Liver (tissue), 9 donors: ENCODE results near the gene ISM1. TPM values are rescaled to one million over a fixed set of nuclear protein-coding genes. Genes with fewer than 3 reads are reported as not detected.

Source experiments
- DNase-seq: peaks from one replicate; pipeline ENCODE4 v3.0.0-alpha.2; 2017; ENCODE audit warnings: low spot score
- H3K27ac ChIP-seq, 2 donors: one replicate each; pipeline ENCODE4 v1.7.0; 2013; ENCODE audit warnings: inconsistent platforms in 2 of 2, low read length in 2 of 2, control low read depth in 1 of 2, low read depth in 1 of 2, mild to moderate bottlenecking in 1 of 2
- H3K27me3 ChIP-seq, 4 donors: one replicate each; pipeline versions ENCODE4 v1.6.1 to v1.7.0; 2013; ENCODE audit warnings: low read length in 3 of 4, inconsistent platforms in 1 of 4, mild to moderate bottlenecking in 1 of 4, moderate library complexity in 1 of 4; ENCODE audit not compliant: control insufficient read depth in 4 of 4, insufficient read depth in 4 of 4
- H3K36me3 ChIP-seq, 4 donors: one replicate each; pipeline versions ENCODE4 v1.6.1 to v1.7.0; 2013; ENCODE audit warnings: low read length in 3 of 4, mild to moderate bottlenecking in 3 of 4, low read depth in 1 of 4, moderate library complexity in 1 of 4; ENCODE audit not compliant: control insufficient read depth in 4 of 4, insufficient read depth in 3 of 4
- H3K4me1 ChIP-seq, 4 donors: one replicate each; pipeline versions ENCODE4 v1.6.1 to v1.7.0; 2013; ENCODE audit warnings: low read length in 3 of 4, mild to moderate bottlenecking in 3 of 4, moderate library complexity in 1 of 4; ENCODE audit not compliant: control insufficient read depth in 4 of 4, insufficient read depth in 4 of 4
- H3K4me3 ChIP-seq, 3 donors: one replicate each; pipeline versions ENCODE4 v1.6.1 to v1.7.0; 2013; ENCODE audit warnings: low read length in 3 of 3, control low read depth in 1 of 3, low read depth in 1 of 3, mild to moderate bottlenecking in 1 of 3
- H3K9ac ChIP-seq, 2 donors: one replicate each; pipeline ENCODE4 v1.7.0; 2013; ENCODE audit warnings: low read length in 2 of 2, mild to moderate bottlenecking in 2 of 2, moderate library complexity in 2 of 2, control low read depth in 1 of 2, low read depth in 1 of 2
- H3K9me3 ChIP-seq, 4 donors: one replicate each; pipeline versions ENCODE4 v1.6.1 to v1.7.0; 2013; ENCODE audit warnings: low read length in 3 of 4; ENCODE audit not compliant: control insufficient read depth in 4 of 4
- CTCF ChIP-seq: fragments of 150-350 bp; IDR thresholded peaks from 2 replicates; pipeline ENCODE4 v1.5.1; 2017; ENCODE audit warnings: improper control_type of control experiment, low read depth, low read length; ENCODE audit not compliant: missing input control
- EGR1 ChIP-seq, 2 donors: IDR thresholded peaks; 2 replicates each; pipeline ENCODE4 v1.6.1; 2016 to 2018; ENCODE audit warnings: antibody characterized with exemption in 2 of 2, low read depth in 2 of 2
- FOXA1 ChIP-seq: IDR thresholded peaks from 2 replicates; pipeline ENCODE4 v1.6.1; 2016; ENCODE audit warnings: antibody characterized with exemption
- FOXA2 ChIP-seq: IDR thresholded peaks from 2 replicates; pipeline ENCODE4 v1.6.1; 2016; ENCODE audit warnings: antibody characterized with exemption
- GABPA ChIP-seq, 2 donors: IDR thresholded peaks in 1 of 2; conservative IDR thresholded peaks in 1 of 2; 2 replicates each; pipeline ENCODE4 v1.6.1; 2016; ENCODE audit warnings: antibody characterized with exemption in 2 of 2, mild to moderate bottlenecking in 1 of 2, moderate library complexity in 1 of 2
- HNF4A ChIP-seq, 2 donors: conservative IDR thresholded peaks; 2 replicates each; pipeline ENCODE4 v1.6.1; 2016; ENCODE audit warnings: antibody characterized with exemption in 2 of 2, mild to moderate bottlenecking in 2 of 2
- HNF4G ChIP-seq: IDR thresholded peaks from 2 replicates; pipeline ENCODE4 v1.6.1; 2016; ENCODE audit warnings: antibody characterized with exemption
- JUND ChIP-seq, 2 donors: IDR thresholded peaks; 2 replicates each; pipeline ENCODE4 v1.6.1; 2016; ENCODE audit warnings: antibody characterized with exemption in 2 of 2
- MAX ChIP-seq: IDR thresholded peaks from 2 replicates; pipeline ENCODE4 v1.6.1; 2016; ENCODE audit warnings: antibody characterized with exemption
- NR2F2 ChIP-seq: IDR thresholded peaks from 2 replicates; pipeline ENCODE4 v1.6.1; 2016; ENCODE audit warnings: antibody characterized with exemption
- RAD21 ChIP-seq, 2 donors: IDR thresholded peaks; 2 replicates each; pipeline ENCODE4 v1.6.1; 2016; ENCODE audit warnings: antibody characterized with exemption in 2 of 2, mild to moderate bottlenecking in 2 of 2
- REST ChIP-seq: IDR thresholded peaks from 2 replicates; pipeline ENCODE4 v1.6.1; 2016; ENCODE audit warnings: antibody characterized with exemption, mild to moderate bottlenecking
- RXRA ChIP-seq, 2 donors: IDR thresholded peaks; 2 replicates each; pipeline ENCODE4 v1.6.1; 2017 to 2018; ENCODE audit warnings: antibody characterized with exemption in 2 of 2, mild to moderate bottlenecking in 1 of 2
- SP1 ChIP-seq: IDR thresholded peaks from 2 replicates; pipeline ENCODE4 v1.6.1; 2018; ENCODE audit warnings: antibody characterized with exemption, mild to moderate bottlenecking
- YY1 ChIP-seq: IDR thresholded peaks from 2 replicates; pipeline ENCODE4 v1.6.1; 2016; ENCODE audit warnings: antibody characterized with exemption, mild to moderate bottlenecking
- WGBS: extraction: QIAGEN DNeasy Blood & Tissue Kit; methylation state at CpG from one replicate; pipeline ENCODE4 v1.1.7; 2013; 5-methylcytosine and 5-hydroxymethylcytosine counted together
- polyA plus RNA-seq, 2 donors: library from polyadenylated mRNA; stranded (reverse) in 1 of 2; unstranded in 1 of 2; fragments of 200-250 nt in 1 of 2; fragments of >200 nt in 1 of 2; fragmentation: Nextera tagmentation in 1 of 2; extraction: Ambion mirVana in 1 of 2; gene quantifications; one replicate each; pipeline versions ENCODE4 v1.2.1 to v1.2.3, GENCODE V29; 2013 to 2015
- total RNA-seq, 2 donors: library from RNA; depleted of rRNA; stranded (reverse); fragments of >200 nt; gene quantifications; one replicate each; pipeline ENCODE4 v1.2.3, GENCODE V29; 2014
- TF ChIP-seq, protein P1 (sequence below): IDR thresholded peaks from 2 replicates; pipeline ENCODE4 v1.6.1; 2016; ENCODE audit warnings: antibody characterized with exemption
- donor health status: healthy.
- donor health status: healthy.
- donor health status: healthy.
- donor health status: healthy.
- donor health status: healthy.

ISM1 gene
- total and polyA plus RNA-seq, 4 donors, result 0.82 to 6.4 (median 1.2) TPM; not detected in 1

- no peak for TF ChIP-seq REST
These were observed 47.9 kb upstream of the ISM1 start (continued) for GRCh38 chr20:13173201-13173600.

DNA sequence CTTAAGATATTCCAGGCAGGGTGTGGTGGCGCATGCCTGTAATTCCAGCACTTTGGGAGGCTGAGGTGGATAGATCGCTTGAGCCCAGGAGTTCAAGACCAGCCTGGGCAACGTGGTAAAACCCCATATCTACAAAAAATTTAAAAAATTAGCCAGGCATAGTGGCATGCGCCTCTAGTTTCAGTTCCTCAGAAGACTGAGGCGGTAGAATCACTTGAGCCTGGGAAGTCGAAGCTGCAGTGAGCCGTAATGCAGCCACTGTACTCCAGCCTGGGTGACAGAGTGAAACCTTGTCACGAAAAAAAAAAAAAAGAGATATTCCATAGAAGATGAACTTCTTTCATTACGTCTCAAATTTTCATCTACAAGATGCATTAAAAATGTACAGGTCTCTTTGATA lies 46.7 kb upstream of the ISM1 start:
- Histone ChIP-seq H3K4me1 (no peaks in the 10 kb centered on the region), H3K27me3 (no peaks in the 10 kb centered on the region), H3K36me3 (peaks cover 0 to 1% (median 0%) of the 10 kb centered on the region in 4 donors), H3K9me3 (no peaks in the 10 kb centered on the region), H3K9ac (no peak overlapping the region), H3K27ac (no peak overlapping the region), H3K4me3 (no peak overlapping the region)
- TF ChIP-seq SP1 (no peak), RAD21 (IDR thresholded peaks at IDR 0.05) (no peak), MAX (no peak), REST (no peak), YY1 (no peak), GABPA (IDR thresholded peaks at IDR 0.05 in 1 of 2, conservative IDR thresholded peaks at IDR 0.05 in 1 of 2) (no peak), EGR1 (IDR thresholded peaks at IDR 0.05; ENCODE audit: low read depth in 2 of 2) (no peak), HNF4A (conservative IDR thresholded peaks at IDR 0.05) (no peak), FOXA1 (no peak), RXRA (IDR thresholded peaks at IDR 0.05) (no peak), NR2F2 (no peak), FOXA2 (no peak), JUND (IDR thresholded peaks at IDR 0.05) (no peak), CTCF (no peak), HNF4G (no peak)
- TF ChIP-seq, protein P1, sequence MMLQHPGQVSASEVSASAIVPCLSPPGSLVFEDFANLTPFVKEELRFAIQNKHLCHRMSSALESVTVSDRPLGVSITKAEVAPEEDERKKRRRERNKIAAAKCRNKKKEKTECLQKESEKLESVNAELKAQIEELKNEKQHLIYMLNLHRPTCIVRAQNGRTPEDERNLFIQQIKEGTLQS, result no peak
- WGBS, result 93% methylated on average over 9 of the region's 9 CpGs
- no peak for DNase-seq
